GM19324 (cell line): Measurements from ENCODE around the gene DNM3.

Experiments
- ATAC-seq: cut with Tn5 transposase; IDR thresholded peaks from one replicate; pipeline ENCODE4 v1.9.1; 2021; ENCODE audit warnings: mild to moderate bottlenecking, moderate library complexity; ENCODE audit not compliant: unreplicated experiment, low FRiP score

DNM3 gene

DNA sequence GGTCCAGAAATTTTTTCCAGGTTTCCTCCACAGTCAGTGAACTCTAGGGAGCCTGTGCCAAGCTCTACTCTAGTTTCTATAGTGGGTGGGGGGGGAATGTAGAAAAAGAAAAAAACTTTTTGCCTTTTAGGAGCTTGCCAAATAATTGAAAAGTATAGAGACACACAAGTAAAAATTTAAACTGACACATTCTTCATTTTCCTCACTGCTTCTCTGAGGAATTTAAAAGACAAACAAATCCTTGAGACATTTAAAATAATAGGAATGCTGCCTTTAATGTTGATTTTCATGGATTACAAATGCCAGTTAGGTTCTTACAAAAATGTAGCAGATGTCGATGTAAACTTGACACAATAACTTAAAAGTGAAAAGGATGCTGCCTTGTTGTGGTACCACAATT, 241.9 kb downstream of the DNM3 start:
- ATAC-seq: no peak

DNA sequence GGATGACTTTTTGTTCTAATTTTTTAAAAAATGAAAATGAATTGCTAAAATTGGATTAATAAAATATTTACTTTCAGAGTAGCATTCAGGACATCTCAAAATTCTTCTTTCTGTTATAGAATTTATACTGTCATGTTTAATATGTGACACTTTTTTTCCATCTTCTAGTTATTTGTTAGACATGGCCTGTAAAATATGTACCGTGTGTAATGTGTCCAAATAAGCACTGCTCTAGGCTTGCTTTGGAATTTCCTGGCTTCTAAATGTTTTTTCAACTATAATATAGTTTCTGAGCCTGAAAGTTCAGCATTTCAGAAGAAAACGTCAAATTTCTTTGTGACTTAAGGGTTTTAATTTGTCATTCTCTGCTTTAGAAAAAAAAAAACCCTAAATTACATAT, 243.6 kb downstream of the DNM3 start:
- ATAC-seq: no peak

DNA sequence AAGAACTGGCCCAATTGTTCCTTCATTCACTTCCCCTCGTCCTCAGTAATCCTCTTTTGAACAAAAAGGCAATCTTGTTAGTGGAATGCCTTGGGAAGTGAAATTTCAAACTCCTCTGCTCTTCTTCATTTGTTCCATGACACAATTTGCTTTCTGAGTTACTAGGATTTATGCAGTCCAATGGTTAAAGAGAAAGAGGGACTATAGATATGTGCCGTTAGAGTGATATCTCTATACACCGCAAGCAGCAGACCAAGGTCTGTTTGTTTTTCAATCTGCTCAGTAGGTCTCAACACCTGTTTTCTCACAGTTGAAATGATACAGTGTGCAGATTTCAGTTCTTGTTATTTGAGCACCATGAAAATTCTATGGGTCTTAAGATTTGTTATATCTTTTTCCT, 244.0 kb downstream of the DNM3 start:
- ATAC-seq: no peak

DNA sequence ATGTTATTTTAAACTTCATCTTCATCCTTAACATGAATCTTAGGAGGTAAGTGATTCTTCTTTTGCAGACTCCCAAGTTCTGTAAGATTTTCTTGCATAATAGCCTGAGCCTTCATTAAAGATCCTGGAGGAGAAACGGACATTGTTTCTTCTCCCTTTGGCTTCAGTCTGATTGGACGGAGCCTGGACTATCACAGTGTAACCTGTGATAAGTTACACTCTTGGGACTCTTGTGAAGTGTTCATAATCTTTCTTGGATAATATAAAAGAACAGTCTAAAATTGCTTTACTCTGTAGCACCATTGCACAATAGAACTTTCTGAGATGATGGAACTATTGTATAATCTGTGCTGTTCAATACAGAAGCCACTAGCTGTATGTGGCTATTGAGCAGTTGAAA, 244.8 kb downstream of the DNM3 start:
- no peak for ATAC-seq

DNA sequence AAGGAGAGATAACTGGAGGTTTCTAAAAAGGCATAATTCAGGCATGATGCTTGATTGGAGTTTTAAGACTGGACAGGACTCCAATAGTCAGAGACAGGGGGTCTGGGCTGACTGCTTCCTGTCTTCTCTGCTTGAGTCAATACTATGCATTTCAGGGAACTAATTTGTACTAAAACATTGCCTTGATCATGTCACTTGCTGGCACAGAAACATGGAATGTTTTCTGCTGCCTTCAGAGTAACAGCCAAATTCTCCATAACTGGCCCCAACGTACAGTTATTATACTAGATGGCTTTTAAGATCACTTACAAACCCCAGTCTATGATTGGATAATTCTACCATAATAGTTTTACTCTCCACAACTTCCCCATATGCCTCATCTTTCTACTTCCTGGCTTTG, 247.0 kb downstream of the DNM3 start:
- ATAC-seq: no peak

DNA sequence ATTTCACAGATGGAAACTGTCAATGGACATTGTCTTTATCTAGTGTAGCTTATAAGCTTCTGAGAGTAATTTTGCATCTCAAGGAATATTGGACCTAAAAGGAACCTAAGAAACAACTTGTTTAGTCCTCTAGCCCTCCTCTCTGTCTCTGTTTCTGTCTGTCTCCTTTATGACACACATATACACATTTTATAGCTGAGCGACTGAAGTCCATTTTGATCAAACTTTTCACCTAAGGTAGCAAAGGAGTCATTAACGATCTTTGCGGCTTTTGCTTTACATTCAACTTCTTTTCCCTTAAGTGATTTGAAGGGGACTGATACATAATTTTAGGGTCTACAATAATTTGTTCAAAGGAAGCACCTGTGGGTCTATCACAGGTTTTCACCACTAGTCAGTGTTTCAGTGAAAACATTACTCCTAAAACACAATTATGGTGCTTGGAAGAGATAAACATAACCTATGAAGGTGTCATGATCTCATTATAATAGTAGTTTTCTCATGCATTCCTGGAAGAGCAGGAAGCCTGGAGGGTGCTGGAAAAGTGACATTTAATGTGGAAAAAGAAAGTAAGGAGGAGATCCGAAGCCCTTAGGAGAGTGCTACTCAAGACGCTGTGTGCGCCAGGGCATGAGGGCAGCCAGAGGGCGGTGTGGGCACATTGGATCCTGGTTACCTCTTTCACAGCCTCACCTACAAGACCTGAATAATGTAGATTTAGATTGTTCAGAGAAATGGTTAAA, 248.6 kb downstream of the DNM3 start:
- ATAC-seq: no peak

DNA sequence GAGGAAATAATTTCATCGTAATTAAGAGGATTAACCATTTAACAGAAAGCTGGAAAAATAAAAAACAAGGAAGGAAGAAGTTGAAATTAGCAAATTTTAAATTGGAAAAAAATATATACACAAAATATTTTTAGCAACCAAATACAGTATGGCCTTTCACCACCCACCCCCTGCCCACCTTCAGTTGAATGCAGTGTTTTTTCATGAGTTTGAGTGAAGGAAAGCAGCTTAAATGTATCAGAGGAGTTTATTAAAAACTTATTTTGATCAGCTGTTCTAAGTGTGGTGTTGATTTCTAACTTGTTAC, 249.2 kb downstream of the DNM3 start:
- ATAC-seq: no peak

DNA sequence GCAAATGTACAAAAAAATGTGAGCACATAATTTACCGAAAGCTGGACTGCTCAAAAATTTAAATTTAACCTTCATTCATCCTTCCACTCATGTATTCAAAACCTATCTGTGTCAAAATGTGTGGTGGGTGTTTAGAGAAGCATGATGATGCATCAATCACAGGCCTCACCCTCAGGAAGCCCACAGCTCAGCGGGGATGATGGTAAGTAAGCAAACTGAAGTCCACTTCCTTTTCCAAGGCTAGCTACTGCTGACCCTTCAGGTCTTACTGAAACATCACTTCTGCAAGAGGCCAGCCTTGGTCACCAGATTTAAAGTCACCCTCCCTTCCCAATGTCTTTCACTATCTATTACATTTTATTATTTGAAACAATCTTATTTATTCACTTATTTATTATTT, 254.5 kb downstream of the DNM3 start:
- ATAC-seq: no peak

DNA sequence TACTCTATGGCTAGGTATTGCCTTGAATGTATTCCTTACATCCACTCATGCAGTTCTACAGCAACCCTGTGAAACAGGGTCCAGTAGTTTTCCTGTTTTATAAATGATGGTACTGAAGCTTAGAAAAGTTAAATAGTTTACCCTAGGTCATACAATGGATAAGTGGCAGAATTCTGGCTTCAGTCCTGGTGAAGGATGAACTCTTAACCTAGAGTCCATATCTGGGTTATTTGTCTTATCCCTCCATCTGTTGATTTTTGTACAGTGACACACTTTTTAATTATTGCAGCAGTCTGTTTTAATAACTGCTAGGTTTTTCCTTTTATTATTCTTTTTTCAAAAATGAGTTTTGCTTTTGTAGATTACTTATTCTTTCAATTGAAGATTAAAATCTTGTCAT, 263.9 kb downstream of the DNM3 start:
- no peak for ATAC-seq

DNA sequence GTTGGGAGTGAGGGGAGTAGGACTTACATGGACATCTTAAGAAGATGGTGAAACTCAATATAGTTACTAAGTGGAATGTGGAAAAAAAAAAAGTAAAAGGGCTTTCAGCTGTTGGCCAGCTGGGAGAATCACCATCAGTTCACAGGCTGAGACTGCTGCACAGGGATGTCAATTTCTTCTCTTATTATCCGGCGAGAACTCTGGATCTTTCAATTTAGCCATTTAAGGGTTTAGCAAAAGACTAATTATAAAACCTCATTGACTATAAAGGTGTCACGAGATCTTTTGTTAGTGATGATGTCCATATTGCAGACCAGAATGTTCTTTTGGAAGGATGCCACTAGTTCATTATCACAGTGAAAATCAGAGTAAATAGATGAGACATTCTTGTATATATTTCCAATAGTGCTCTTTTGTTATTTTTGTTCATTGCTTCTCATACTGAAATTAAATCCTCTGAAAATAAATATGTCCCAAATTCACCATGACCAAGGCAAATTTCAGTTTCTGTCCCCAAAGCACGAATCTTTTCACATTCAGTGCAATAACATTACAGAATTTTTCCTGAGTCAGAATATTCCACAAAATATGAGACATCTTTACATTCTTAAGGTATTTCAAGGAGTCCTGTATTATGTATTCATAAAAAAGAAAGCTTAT, 266.1 kb downstream of the DNM3 start:
- ATAC-seq: no peak

DNA sequence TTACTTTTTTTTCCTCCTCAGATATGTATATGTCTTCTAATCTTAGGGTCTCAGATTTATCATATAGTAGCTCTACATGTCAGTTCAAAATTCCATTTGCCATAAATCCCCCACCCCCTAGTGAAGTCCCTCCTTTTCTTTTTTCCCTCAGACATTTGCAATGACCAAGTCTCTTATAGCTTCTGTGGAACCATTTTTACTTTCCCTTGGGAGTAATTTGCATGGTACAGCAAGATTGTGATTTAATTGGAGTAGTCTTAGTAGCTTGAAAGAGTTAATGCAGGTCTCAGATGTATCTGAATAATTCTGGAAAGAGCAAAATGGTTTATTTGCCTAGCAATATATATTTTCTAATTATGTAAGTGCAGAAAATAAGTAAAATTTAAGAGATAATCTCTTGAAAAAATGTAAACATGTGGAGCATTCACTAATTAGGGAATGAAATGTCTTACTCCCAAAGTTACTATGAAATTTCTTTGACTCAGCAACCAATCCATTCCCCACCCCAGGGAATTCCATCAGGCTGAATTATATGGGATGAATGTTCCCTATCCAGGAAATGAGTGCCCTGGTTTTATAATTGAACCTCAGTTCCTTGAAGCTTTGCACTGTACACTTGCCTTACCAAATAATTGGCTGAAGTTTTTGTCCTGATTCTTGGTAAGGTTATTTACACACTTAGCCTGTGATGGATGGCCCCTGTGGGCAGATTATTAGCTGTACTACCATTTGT, 267.0 kb downstream of the DNM3 start:
- no peak for ATAC-seq

DNA sequence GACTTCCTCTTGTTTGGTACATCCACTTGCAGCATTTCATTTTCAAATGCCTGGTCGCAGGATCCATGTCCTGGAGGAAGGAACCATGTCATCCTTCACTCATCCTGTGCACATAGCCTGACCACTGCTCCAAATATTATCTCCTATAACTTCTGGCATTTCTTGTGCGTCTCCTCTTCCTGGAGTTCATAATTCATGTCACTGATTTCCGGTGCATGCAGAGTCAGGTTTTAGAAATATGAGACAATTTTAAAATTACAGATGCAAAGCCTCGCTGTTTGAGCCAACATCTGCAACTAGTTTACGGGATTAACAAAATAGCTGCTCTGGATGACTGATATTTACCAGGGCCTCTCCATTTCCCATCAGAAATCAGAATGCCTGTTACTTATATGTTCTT, 268.1 kb downstream of the DNM3 start:
- ATAC-seq: no peak

DNA sequence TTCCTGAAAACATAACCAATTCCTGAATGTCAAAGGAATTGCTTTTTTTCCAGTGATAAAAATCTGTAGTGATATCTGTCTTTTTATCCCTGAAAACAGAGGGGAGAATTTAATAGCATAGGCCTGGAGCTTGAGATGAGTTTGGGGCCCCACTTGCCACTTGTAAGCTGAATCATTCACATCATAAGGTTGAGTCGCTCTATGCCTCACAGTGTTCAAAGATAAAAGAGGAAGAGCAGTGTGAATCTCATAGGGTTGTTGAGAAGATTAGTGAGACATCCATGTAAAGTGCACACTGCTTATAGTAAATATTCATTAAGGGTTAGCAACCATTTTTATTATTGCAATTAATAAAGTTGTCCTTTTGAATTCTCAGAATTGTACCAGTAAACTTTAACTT, 271.3 kb downstream of the DNM3 start:
- ATAC-seq: no peak

DNA sequence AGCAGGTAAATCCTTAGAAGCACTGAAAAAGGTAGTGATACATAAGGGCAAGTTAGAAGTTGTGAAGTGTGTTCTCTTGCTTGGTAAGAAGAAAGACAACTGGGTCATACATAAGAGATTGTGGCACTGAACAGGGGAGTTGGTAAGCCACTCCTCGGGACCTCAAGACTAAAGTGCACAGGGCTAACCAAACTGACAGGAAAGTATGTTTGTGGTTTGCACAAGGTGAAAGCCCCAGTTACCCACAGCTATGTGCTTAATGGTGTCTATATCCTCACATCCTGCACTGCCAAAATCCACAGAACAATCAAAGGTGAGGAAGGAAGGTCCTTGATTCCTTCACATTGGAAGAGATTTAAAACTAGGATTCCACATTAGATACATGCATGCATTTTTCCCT, 276.5 kb downstream of the DNM3 start:
- ATAC-seq: no peak

DNA sequence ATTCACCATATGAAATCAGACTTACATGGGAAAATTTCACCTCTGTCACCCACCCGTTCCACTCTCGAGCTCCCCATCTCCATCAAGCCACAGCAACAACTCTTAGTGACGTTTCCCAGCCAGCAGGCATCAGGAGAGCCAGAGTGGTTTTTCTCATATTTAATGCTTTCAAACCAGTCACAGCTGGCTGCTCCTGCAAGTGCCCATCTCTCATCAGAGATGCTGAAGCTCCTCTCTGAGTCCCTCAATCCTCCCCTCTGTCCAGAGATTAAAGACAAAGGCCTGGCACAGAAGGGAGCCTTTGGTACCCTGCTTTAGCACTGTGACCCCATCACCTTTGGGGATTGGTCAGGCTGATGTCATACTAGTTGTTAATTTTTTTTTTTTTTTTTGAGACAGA, 277.3 kb downstream of the DNM3 start:
- no peak for ATAC-seq

DNA sequence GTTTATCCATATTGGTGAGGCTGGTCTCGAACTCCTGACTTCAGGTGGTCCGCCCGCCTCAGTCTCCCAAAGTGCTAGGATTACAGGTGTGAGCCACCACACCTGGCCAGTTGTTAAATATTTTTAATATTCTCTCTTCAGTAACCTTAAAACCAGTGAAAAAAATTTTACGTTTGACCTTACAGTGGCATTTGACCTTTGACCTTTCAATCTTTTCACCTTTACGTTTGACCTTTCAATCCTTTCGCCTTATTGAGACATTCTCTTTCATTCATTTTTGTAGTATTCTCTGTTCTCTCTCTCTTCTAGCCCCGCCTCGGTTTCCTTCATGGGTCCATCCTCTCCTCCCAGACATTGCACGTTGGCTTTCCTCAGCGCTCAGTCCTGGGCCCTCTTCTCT, 277.9 kb downstream of the DNM3 start:
- no peak for ATAC-seq

DNA sequence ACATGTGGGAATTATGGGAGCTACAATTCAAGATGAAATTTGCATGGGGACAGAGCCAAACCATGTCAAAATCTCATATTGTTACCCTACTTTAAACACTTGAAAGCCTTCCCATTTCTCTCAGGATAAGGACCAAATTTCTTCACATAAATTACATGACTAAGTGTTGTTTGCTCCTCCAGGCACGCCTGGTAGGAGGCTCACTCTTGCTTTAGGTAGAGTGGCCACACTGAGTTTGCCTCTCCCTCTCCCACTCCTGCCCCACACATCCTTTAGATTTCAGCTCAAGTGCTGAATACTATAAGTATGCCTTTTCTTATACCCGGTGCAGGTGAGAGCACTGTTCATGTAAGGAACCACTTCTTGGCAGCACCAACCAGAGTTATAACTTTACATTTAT, 279.1 kb downstream of the DNM3 start:
- no peak for ATAC-seq

DNA sequence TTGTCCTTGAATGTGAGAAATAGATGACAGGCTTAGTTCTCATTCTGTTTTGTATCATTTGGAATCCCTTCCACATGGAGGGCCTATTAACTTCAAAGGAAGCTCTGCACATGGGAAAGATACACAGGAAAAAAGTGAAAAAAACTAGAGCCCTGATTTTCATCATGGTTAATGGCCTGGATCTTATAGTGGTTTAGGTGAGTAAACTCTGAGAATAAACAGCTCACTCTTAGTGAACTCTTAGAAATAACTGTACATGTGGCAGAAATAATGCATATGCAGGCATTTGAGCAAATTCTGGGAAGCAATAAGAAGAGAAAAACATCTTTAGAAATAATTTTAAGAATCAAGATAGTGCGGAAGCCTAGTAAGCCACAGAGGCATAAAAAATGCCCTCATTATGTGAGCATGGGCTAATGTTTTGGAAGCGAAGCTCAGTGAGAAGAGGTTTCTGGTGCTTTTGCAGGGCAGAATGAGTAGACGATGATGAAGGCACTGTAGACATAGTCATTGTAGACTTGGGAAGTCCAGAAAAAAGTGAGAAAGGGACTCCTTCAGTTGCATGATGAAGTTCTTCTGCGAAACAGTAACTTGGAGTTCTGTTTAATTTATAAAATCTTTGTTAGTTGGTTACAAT, 279.9 kb downstream of the DNM3 start:
- no peak for ATAC-seq

DNA sequence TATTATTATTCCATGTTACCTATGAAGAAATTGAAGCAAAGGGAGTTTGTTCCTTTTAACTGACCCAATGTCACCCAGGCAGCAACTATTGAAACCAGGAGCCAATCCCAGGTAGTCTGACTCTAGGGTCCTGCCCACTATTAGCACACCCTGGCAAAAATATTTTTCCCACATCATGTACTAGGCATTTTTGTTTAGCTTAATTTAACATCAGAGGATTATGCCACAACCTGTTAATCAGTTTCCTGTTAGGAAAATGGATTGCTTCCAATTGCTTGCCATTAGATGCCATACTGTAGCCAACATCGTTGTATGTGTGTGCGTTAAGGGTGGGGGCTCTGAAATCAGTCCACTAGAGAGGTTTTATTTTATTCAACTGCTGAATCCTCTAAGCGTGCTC, 281.1 kb downstream of the DNM3 start:
- no peak for ATAC-seq

DNA sequence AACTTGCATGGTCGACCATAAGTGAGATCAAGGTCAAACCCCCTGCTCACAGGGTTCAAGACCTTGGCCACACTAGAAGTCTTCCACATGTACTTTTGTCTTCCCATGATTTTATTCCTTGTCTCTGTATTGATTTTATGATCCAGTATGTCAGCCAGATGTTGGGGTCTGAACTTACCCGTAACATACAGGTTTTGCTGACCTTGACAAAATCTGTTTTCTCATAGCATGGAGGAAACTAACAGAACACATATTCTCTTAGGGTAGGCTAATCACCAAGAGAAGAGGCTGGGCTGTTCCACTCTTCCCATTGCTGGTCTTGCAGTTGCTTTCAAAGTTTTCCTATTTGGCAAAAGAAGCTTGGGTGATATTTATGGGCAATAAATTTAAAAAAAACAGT, 284.0 kb downstream of the DNM3 start:
- ATAC-seq: no peak

DNA sequence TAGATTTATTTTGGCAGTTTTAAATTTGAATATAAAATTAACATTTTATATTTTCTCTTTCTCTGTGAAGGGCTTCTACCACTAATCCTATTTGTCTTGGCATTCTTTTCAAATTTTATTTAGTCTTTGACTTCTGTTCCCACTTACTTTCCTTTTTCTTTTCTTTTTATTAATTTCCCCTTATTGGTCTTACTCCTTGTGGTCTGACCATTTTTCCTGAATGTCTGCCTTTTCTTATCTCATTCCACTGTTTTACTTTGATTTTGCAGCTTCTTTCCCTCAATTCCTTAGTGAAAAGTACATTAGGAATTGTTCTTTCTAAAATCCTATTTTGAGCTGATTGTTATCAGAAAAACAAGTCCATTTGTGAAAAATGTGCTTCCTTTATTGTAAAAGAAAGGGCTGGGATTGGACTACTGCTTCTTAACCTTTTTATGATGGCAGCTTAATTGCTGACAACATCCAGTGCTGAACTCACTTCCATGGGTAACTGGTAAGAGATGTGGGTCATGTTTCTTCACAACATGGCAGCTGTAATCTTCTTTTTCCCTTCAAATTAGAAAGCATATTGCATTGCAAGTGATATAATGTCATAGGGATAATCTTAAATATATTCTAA, 284.6 kb downstream of the DNM3 start:
- ATAC-seq: no peak
